IPS-15b (cell line): ENCODE measurements around the gene IL22RA1.
A peak's percentile ranks its signal among the peaks of the same experiment; 100 is the strongest.

Source experiments
- H3K27me3 ChIP-seq: one replicate; pipeline ENCODE4 v1.6.1; 2013; ENCODE audit warnings: low read length; ENCODE audit not compliant: control insufficient read depth, insufficient read depth
- H3K36me3 ChIP-seq: one replicate; pipeline ENCODE4 v1.6.1; 2013; ENCODE audit warnings: low read length; ENCODE audit not compliant: control insufficient read depth, insufficient read depth
- H3K4me1 ChIP-seq: one replicate; pipeline ENCODE4 v1.6.1; 2013; ENCODE audit warnings: mild to moderate bottlenecking, low read length; ENCODE audit not compliant: control insufficient read depth, insufficient read depth
- H3K4me3 ChIP-seq: one replicate; pipeline ENCODE4 v1.5.1; 2013; ENCODE audit warnings: low read depth, low read length
- H3K9ac ChIP-seq: one replicate; pipeline ENCODE4 v1.6.1; 2013; ENCODE audit warnings: low read depth, mild to moderate bottlenecking, low read length
- H3K9me3 ChIP-seq: one replicate; pipeline ENCODE4 v1.6.1; 2013; ENCODE audit warnings: mild to moderate bottlenecking, low read length; ENCODE audit not compliant: control insufficient read depth, insufficient read depth

The IL22RA1 gene

GRCh38 chr1:24119859-24120756 lies 22.8 kb downstream of the IL22RA1 start:
- H3K27me3 ChIP-seq, result no peaks in the 10 kb centered on the region
- H3K9ac ChIP-seq, result no peak overlapping the region

GRCh38 chr1:24119489-24119858 lies 23.5 kb downstream of the IL22RA1 start:
- no peaks in the 10 kb centered on the region for H3K9me3 ChIP-seq
- no peaks in the 10 kb centered on the region for H3K36me3 ChIP-seq
- H3K4me1 ChIP-seq, result no peaks in the 10 kb centered on the region
- H3K27me3 ChIP-seq, result no peaks in the 10 kb centered on the region
- no peak overlapping the region for H3K4me3 ChIP-seq
- H3K9ac ChIP-seq, result no peak overlapping the region

More at GRCh38 chr1:24119859-24120756, 22.8 kb downstream of the IL22RA1 start:
- H3K9me3 ChIP-seq, result no peaks in the 10 kb centered on the region
- no peak overlapping the region for H3K4me3 ChIP-seq
- H3K4me1 ChIP-seq, result no peaks in the 10 kb centered on the region
- no peaks in the 10 kb centered on the region for H3K36me3 ChIP-seq

- no peaks in the 10 kb centered on the region for H3K36me3 ChIP-seq
- H3K9ac ChIP-seq, result no peak overlapping the region
- no peaks in the 10 kb centered on the region for H3K27me3 ChIP-seq
- no peaks in the 10 kb centered on the region for H3K4me1 ChIP-seq
- H3K9me3 ChIP-seq, result no peaks in the 10 kb centered on the region
- no peak overlapping the region for H3K4me3 ChIP-seq
Observed at GRCh38 chr1:24118410-24119242, 24.3 kb downstream of the IL22RA1 start.

GRCh38 chr1:24117722-24118409 lies 25.1 kb downstream of the IL22RA1 start:
- Histone ChIP-seq H3K4me3 (no peak overlapping the region), H3K27me3 (no peaks in the 10 kb centered on the region), H3K9ac (no peak overlapping the region), H3K4me1 (no peaks in the 10 kb centered on the region), H3K9me3 (no peaks in the 10 kb centered on the region), H3K36me3 (no peaks in the 10 kb centered on the region)

GRCh38 chr1:24117132-24117531 lies 25.8 kb downstream of the IL22RA1 start:
- H3K9ac ChIP-seq, result no peak overlapping the region
- H3K4me3 ChIP-seq, result no peak overlapping the region
- H3K4me1 ChIP-seq, result no peaks in the 10 kb centered on the region
- H3K36me3 ChIP-seq, result no peaks in the 10 kb centered on the region
- no peaks in the 10 kb centered on the region for H3K27me3 ChIP-seq
- H3K9me3 ChIP-seq, result no peaks in the 10 kb centered on the region

GRCh38 chr1:24114753-24115152 lies 28.2 kb downstream of the IL22RA1 start:
- no peaks in the 10 kb centered on the region for H3K27me3 ChIP-seq
- H3K9ac ChIP-seq, result no peak overlapping the region
- no peak overlapping the region for H3K4me3 ChIP-seq
- H3K4me1 ChIP-seq, result peaks cover 2% of the 10 kb centered on the region
- no peaks in the 10 kb centered on the region for H3K36me3 ChIP-seq
- H3K9me3 ChIP-seq, result no peaks in the 10 kb centered on the region

GRCh38 chr1:24113641-24114033 lies 29.3 kb downstream of the IL22RA1 start:
- no peaks in the 10 kb centered on the region for H3K9me3 ChIP-seq
- no peaks in the 10 kb centered on the region for H3K36me3 ChIP-seq
- H3K4me3 ChIP-seq, result no peak overlapping the region
- H3K4me1 ChIP-seq, result peaks cover 2% of the 10 kb centered on the region
- no peaks in the 10 kb centered on the region for H3K27me3 ChIP-seq
- H3K9ac ChIP-seq, result no peak overlapping the region

- Histone ChIP-seq H3K36me3 (no peaks in the 10 kb centered on the region), H3K4me1 (peaks cover 2% of the 10 kb centered on the region), H3K9me3 (no peaks in the 10 kb centered on the region), H3K9ac (no peak within 1 kb of the TSS), H3K4me3 (peak within 1 kb of the TSS; percentile 9), H3K27me3 (no peaks in the 10 kb centered on the region)
Observed at GRCh38 chr1:24111996-24112779, 30.8 kb downstream of the IL22RA1 start, which contains the start of gene MYOM3. MYOM3 (minus strand) TSS chr1:24112135; CDS start chr1:24108636, 3,499 bp downstream.

- H3K4me3 ChIP-seq, result no peak overlapping the region
- no peaks in the 10 kb centered on the region for H3K9me3 ChIP-seq
Observed at GRCh38 chr1:24111262-24111995, 31.5 kb downstream of the IL22RA1 start.

GRCh38 chr1:24110642-24111261 lies 32.2 kb downstream of the IL22RA1 start:
- Histone ChIP-seq H3K9ac (no peak overlapping the region), H3K9me3 (no peaks in the 10 kb centered on the region), H3K36me3 (no peaks in the 10 kb centered on the region), H3K4me1 (peaks cover 2% of the 10 kb centered on the region), H3K4me3 (no peak overlapping the region), H3K27me3 (no peaks in the 10 kb centered on the region)

More at GRCh38 chr1:24111262-24111995, 31.5 kb downstream of the IL22RA1 start:
- Histone ChIP-seq H3K9ac (no peak overlapping the region), H3K36me3 (no peaks in the 10 kb centered on the region), H3K27me3 (no peaks in the 10 kb centered on the region), H3K4me1 (peaks cover 2% of the 10 kb centered on the region)
